Neuronal stem cell (in vitro differentiated cells): ENCODE data around the gene SAMD4A.
A peak's percentile ranks its signal among the peaks of the same experiment; 100 is the strongest.

ENCODE experiments used
- DNase-seq: peaks from one replicate; pipeline ENCODE4 v3.0.0-alpha.2; 2013; ENCODE audit warnings: low spot score
- H2AFZ ChIP-seq: one replicate; pipeline ENCODE4 v1.6.1; 2013; ENCODE audit warnings: mild to moderate bottlenecking, low read length, inconsistent platforms
- H2AK5ac ChIP-seq: 2 replicates; pipeline ENCODE4 v1.6.1; 2013; ENCODE audit warnings: low read depth, mild to moderate bottlenecking, inconsistent platforms, low read length, moderate library complexity, mixed read lengths
- H2BK120ac ChIP-seq: 2 replicates; pipeline ENCODE4 v1.6.1; 2013; ENCODE audit warnings: low read depth, mild to moderate bottlenecking, inconsistent platforms, low read length, moderate library complexity, mixed read lengths
- H2BK12ac ChIP-seq: one replicate; pipeline ENCODE4 v1.6.1; 2013; ENCODE audit warnings: low read length, inconsistent platforms
- H2BK15ac ChIP-seq: 2 replicates; pipeline ENCODE4 v1.6.1; 2013; ENCODE audit warnings: mild to moderate bottlenecking, low read length, inconsistent platforms, mixed read lengths
- H2BK5ac ChIP-seq: one replicate; pipeline ENCODE4 v1.6.1; 2013; ENCODE audit warnings: inconsistent platforms, mild to moderate bottlenecking, low read length, moderate library complexity
- H3K14ac ChIP-seq: one replicate; pipeline ENCODE4 v1.6.1; 2013; ENCODE audit warnings: low read length, inconsistent platforms
- H3K18ac ChIP-seq: 2 replicates; pipeline ENCODE4 v1.6.1; 2013; ENCODE audit warnings: low read length, inconsistent platforms
- H3K23ac ChIP-seq: 2 replicates; pipeline ENCODE4 v1.6.1; 2013; ENCODE audit warnings: low read depth, mild to moderate bottlenecking, mixed read lengths, low read length, inconsistent platforms; ENCODE audit not compliant: poor library complexity
- H3K27ac ChIP-seq: replicated peaks from 3 replicates; pipeline ENCODE4 v1.5.1; 2013; ENCODE audit warnings: low read length, inconsistent platforms
- H3K27me3 ChIP-seq, 3 experiments: 2 replicates each; pipeline ENCODE4 v1.6.1; 2013; ENCODE audit warnings: low read length in 3 of 3, mild to moderate bottlenecking in 2 of 3, inconsistent platforms in 1 of 3, low read depth in 1 of 3, mixed read lengths in 1 of 3, moderate library complexity in 1 of 3; ENCODE audit not compliant: control insufficient read depth in 3 of 3, insufficient read depth in 3 of 3
- H3K36me3 ChIP-seq, 2 donors: replicated peaks in 1 of 2; 2 replicates each; pipeline ENCODE4 v1.6.1; 2013; ENCODE audit warnings: low read length in 2 of 2; ENCODE audit not compliant: control insufficient read depth in 2 of 2, insufficient read depth in 2 of 2
- H3K4ac ChIP-seq: 2 replicates; pipeline ENCODE4 v1.6.1; 2013; ENCODE audit warnings: inconsistent platforms, mild to moderate bottlenecking, low read length, moderate library complexity
- H3K4me1 ChIP-seq, 2 donors: 1 replicate in 1 of 2; 2 replicates in 1 of 2; pipeline ENCODE4 v1.6.1; 2013; ENCODE audit warnings: low read length in 2 of 2, low read depth in 1 of 2; ENCODE audit not compliant: control insufficient read depth in 2 of 2, insufficient read depth in 1 of 2
- H3K4me2 ChIP-seq: one replicate; pipeline ENCODE4 v1.6.1; 2013; ENCODE audit warnings: mild to moderate bottlenecking, low read length, inconsistent platforms; ENCODE audit not compliant: insufficient read depth, poor library complexity, severe bottlenecking
- H3K4me3 ChIP-seq, 2 donors: 2 replicates each; pipeline ENCODE4 v1.5.1; 2013; ENCODE audit warnings: low read length in 2 of 2, mild to moderate bottlenecking in 2 of 2, inconsistent platforms in 1 of 2, moderate library complexity in 1 of 2
- H3K79me1 ChIP-seq: one replicate; pipeline ENCODE4 v1.6.1; 2013; ENCODE audit warnings: low read depth, mild to moderate bottlenecking, inconsistent platforms, low read length, moderate library complexity
- H3K9ac ChIP-seq: one replicate; pipeline ENCODE4 v1.6.1; 2013; ENCODE audit warnings: mild to moderate bottlenecking, low read depth, low read length, inconsistent platforms; ENCODE audit not compliant: poor library complexity
- H3K9me3 ChIP-seq, 2 donors: replicated peaks in 1 of 2; 2 replicates each; pipeline versions ENCODE3 to v1.6.1; 2013; ENCODE audit warnings: low read length in 2 of 2, mild to moderate bottlenecking in 2 of 2, inconsistent platforms in 1 of 2, low read depth in 1 of 2, mixed read lengths in 1 of 2, moderate library complexity in 1 of 2; ENCODE audit not compliant: control insufficient read depth in 2 of 2, insufficient read depth in 1 of 2
- H4K8ac ChIP-seq: one replicate; pipeline ENCODE4 v1.6.1; 2013; ENCODE audit warnings: low read depth, mild to moderate bottlenecking, inconsistent platforms, low read length, moderate library complexity
- H4K91ac ChIP-seq: one replicate; pipeline ENCODE4 v1.6.1; 2013; ENCODE audit warnings: low read length, low read depth, mild to moderate bottlenecking, inconsistent platforms; ENCODE audit not compliant: poor library complexity
- WGBS, 2 donors: extraction: QIAGEN DNeasy Blood & Tissue Kit; methylation state at CpG; one replicate each; pipeline ENCODE4 v1.1.7; 2013; ENCODE audit warnings: missing lambda C conversion rate in 2 of 2, mixed read lengths in 1 of 2; ENCODE audit not compliant: insufficient read length in 2 of 2, insufficient replicate concordance in 1 of 2; ENCODE audit errors: extremely low coverage in 2 of 2; 5-methylcytosine and 5-hydroxymethylcytosine counted together

SAMD4A gene

GRCh38 chr14:54638135-54638446, 71.2 kb downstream of the SAMD4A start:
- Histone ChIP-seq H3K4me1 (peaks cover 11 to 16% of the 10 kb centered on the region in 2 donors), H2BK120ac (no peak overlapping the region), H3K9me3 (no peaks in the 10 kb centered on the region), H3K79me1 (no peaks in the 10 kb centered on the region), H3K27me3 (no peaks in the 10 kb centered on the region), H3K36me3 (no peaks in the 10 kb centered on the region), H4K8ac (no peak overlapping the region), H3K9ac (no peak overlapping the region), H3K18ac (no peak overlapping the region), H3K4me3 (no peak overlapping the region), H3K27ac (no peak overlapping the region), H2AFZ (no peak overlapping the region), H3K4me2 (no peak overlapping the region), H2BK12ac (no peak overlapping the region), H3K23ac (no peak overlapping the region), H2AK5ac (no peak overlapping the region), H2BK15ac (no peak overlapping the region), H3K4ac (no peak overlapping the region), H3K14ac (no peak overlapping the region), H2BK5ac (no peak overlapping the region), H4K91ac (no peak overlapping the region)
- no CpG with 5 or more reads among the region's 6 CpGs for WGBS, 2 donors
- no peak for DNase-seq

- no peak overlapping the region for H3K27ac ChIP-seq
- WGBS, 2 donors = no CpG with 5 or more reads among the region's 2 CpGs
These were observed 72.7 kb downstream of the SAMD4A start for GRCh38 chr14:54639611-54640010.

GRCh38 chr14:54640506-54640905, 73.6 kb downstream of the SAMD4A start:
- no peak overlapping the region for H4K91ac ChIP-seq
- H3K23ac ChIP-seq = no peak overlapping the region
- no peak overlapping the region for H3K27ac ChIP-seq
- H2BK120ac ChIP-seq = no peak overlapping the region
- H2AFZ ChIP-seq = no peak overlapping the region
- H3K27me3 ChIP-seq = no peaks in the 10 kb centered on the region
- no peaks in the 10 kb centered on the region for H3K36me3 ChIP-seq
- no peak overlapping the region for H2BK15ac ChIP-seq
- no peaks in the 10 kb centered on the region for H3K79me1 ChIP-seq
- no peak overlapping the region for H3K9ac ChIP-seq
- no peaks in the 10 kb centered on the region for H3K9me3 ChIP-seq
- H3K4ac ChIP-seq = no peak overlapping the region
- H3K4me3 ChIP-seq = peak overlapping the region in 1 of 2 donors; percentile 18
- H2BK12ac ChIP-seq = no peak overlapping the region
- no CpG with 5 or more reads among the region's 8 CpGs for WGBS, 2 donors
- peaks cover 20 to 21% of the 10 kb centered on the region in 2 donors for H3K4me1 ChIP-seq
- no peak overlapping the region for H2AK5ac ChIP-seq
- H3K4me2 ChIP-seq = no peak overlapping the region
- no peak overlapping the region for H2BK5ac ChIP-seq
- no peak overlapping the region for H3K14ac ChIP-seq
- H3K18ac ChIP-seq = peak overlapping the region; percentile 15
- no peak for DNase-seq
- no peak overlapping the region for H4K8ac ChIP-seq

More at GRCh38 chr14:54639611-54640010, 72.7 kb downstream of the SAMD4A start:
- H3K4ac ChIP-seq = no peak overlapping the region
- H4K91ac ChIP-seq = no peak overlapping the region
- H3K9ac ChIP-seq = no peak overlapping the region
- no peak overlapping the region for H4K8ac ChIP-seq
- peaks cover 20 to 21% of the 10 kb centered on the region in 2 donors for H3K4me1 ChIP-seq
- H2BK15ac ChIP-seq = no peak overlapping the region
- no peak overlapping the region for H2AFZ ChIP-seq
- no peak overlapping the region for H2BK12ac ChIP-seq
- no peak for DNase-seq
- H2AK5ac ChIP-seq = no peak overlapping the region
- no peak overlapping the region for H3K18ac ChIP-seq
- no peak overlapping the region for H2BK120ac ChIP-seq
- no peaks in the 10 kb centered on the region for H3K36me3 ChIP-seq
- H3K9me3 ChIP-seq = no peaks in the 10 kb centered on the region
- no peak overlapping the region for H3K14ac ChIP-seq
- no peak overlapping the region for H3K23ac ChIP-seq
- no peaks in the 10 kb centered on the region for H3K79me1 ChIP-seq
- no peak overlapping the region for H3K4me3 ChIP-seq
- no peak overlapping the region for H3K4me2 ChIP-seq
- H3K27me3 ChIP-seq = no peaks in the 10 kb centered on the region
- H2BK5ac ChIP-seq = no peak overlapping the region

GRCh38 chr14:54642121-54642520, 75.2 kb downstream of the SAMD4A start:
- H2BK15ac ChIP-seq = no peak overlapping the region
- WGBS, 2 donors = no CpG with 5 or more reads among the region's 2 CpGs
- no peaks in the 10 kb centered on the region for H3K36me3 ChIP-seq
- no peak overlapping the region for H3K4ac ChIP-seq
- no peak overlapping the region for H3K18ac ChIP-seq
- no peaks in the 10 kb centered on the region for H3K9me3 ChIP-seq
- H2BK5ac ChIP-seq = no peak overlapping the region
- DNase-seq = no peak
- no peak overlapping the region for H4K8ac ChIP-seq
- no peak overlapping the region for H2AK5ac ChIP-seq
- no peak overlapping the region for H3K4me2 ChIP-seq
- H3K27me3 ChIP-seq = no peaks in the 10 kb centered on the region
- H2AFZ ChIP-seq = no peak overlapping the region
- no peaks in the 10 kb centered on the region for H3K79me1 ChIP-seq
- no peak overlapping the region for H3K27ac ChIP-seq
- no peak overlapping the region for H3K23ac ChIP-seq
- no peak overlapping the region for H2BK120ac ChIP-seq
- no peak overlapping the region for H3K4me3 ChIP-seq
- no peak overlapping the region for H2BK12ac ChIP-seq
- H3K14ac ChIP-seq = no peak overlapping the region
- peaks cover 20 to 26% of the 10 kb centered on the region in 2 donors for H3K4me1 ChIP-seq
- no peak overlapping the region for H3K9ac ChIP-seq
- H4K91ac ChIP-seq = no peak overlapping the region
